Activated CD4-positive, alpha-beta T cell treated with anti-CD3 and anti-CD28 coated beads for 36 hours (primary cell): ENCODE measurements around the gene RLN1. TPM values are rescaled to one million over a fixed set of nuclear protein-coding genes. Genes with fewer than 3 reads are reported as not detected.
"Not testable (repeated sequence)": the region's sequence is repeated elsewhere in the genome, so short reads cannot be mapped to it uniquely, and the experiment has no call there.

Source experiments
- ATAC-seq: fragments of 200-7000 bp; cut with Tn5 transposase; one replicate; pipeline ENCODE4 v1.10.0; 2021; ENCODE audit warnings: mild to moderate bottlenecking, moderate library complexity
- CTCF ChIA-PET: fragments of 350-600 bp; sonication (Branson Sonifier 250); formaldehyde crosslinking; loops from one replicate; lab custom pipeline; 2021; ENCODE audit warnings: antibody characterized with exemption; lab: Charles Lee
- POLR2A ChIA-PET: fragments of 350-600 bp; sonication (Branson Sonifier 250); formaldehyde crosslinking; loops from one replicate; lab custom pipeline; 2021; ENCODE audit warnings: antibody characterized with exemption, inconsistent platforms; lab: Charles Lee
- DNase-seq: peaks from one replicate; pipeline ENCODE4 v3.0.0-alpha.2; 2020
- H3K27ac Mint-ChIP-seq: one replicate; pipeline ENCODE4 v1.8.0; 2021; ENCODE audit warnings: mixed read lengths
- H3K27me3 Mint-ChIP-seq: one replicate; pipeline ENCODE4 v1.8.0; 2021; ENCODE audit warnings: mixed read lengths
- H3K36me3 Mint-ChIP-seq: one replicate; pipeline ENCODE4 v1.8.0; 2021; ENCODE audit warnings: low read depth, mixed read lengths
- H3K4me1 Mint-ChIP-seq: one replicate; pipeline ENCODE4 v1.8.0; 2021; ENCODE audit warnings: mixed read lengths
- H3K4me3 Mint-ChIP-seq: one replicate; pipeline ENCODE4 v1.8.0; 2021; ENCODE audit warnings: mild to moderate bottlenecking, moderate library complexity, mixed read lengths
- H3K9me3 Mint-ChIP-seq: one replicate; pipeline ENCODE4 v1.8.0; 2021; ENCODE audit warnings: low read depth, mixed read lengths
- intact Hi-C, 2 experiments: fragments of 100-400 bp; cut with DNase I in 1 of 2; cut with micrococcal nuclease in 1 of 2; formaldehyde crosslinking; loops; one replicate each; pipeline versions ENCODE4 v1.14.2 to v1.15.1; 2022 to 2024; cut with DNase I, micrococcal nuclease
- total RNA-seq, 2 experiments: library from RNA; stranded (reverse); gene quantifications; one replicate each; pipeline ENCODE4 v1.2.3, GENCODE V29; 2021

Gene RLN1
- total RNA-seq, 2 experiments from 2014 or later, result 1.6 to 2.2 TPM

DNA sequence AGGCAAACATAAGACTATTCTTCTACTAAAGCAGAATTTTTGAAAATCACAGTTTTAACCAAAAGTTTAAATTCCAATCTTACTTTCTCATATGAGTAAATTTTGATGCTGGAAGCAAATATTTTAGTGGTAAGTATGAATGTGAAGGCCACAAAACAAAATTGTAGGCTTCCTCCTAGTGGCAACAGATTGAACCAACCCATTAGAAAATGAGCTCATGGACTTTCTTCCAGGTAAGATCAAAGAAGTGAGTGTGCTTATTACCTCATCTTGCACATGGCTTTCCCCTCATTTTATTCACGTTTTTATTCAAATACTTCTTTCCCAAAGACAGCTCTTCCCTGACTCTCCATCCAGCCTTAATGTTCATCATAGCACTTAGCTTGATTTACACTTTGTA is 18.6 kb downstream of the RLN1 start:
- H3K27me3 Mint-ChIP-seq, result no peaks in the 10 kb centered on the region
- H3K9me3 Mint-ChIP-seq, result no peaks in the 10 kb centered on the region
- H3K27ac Mint-ChIP-seq, result no peak overlapping the region
- ChIA-PET CTCF (interaction anchor here (0.6 to 1.5 kb wide), 8 partner anchors 10 to 444 kb away, joined by 3 to 4 read pairs (median 4); no protein-coding TSS in a partner anchor), POLR2A (no interaction called here)
- peaks cover 10% of the 10 kb centered on the region for H3K4me1 Mint-ChIP-seq
- no peak overlapping the region for H3K4me3 Mint-ChIP-seq
- H3K36me3 Mint-ChIP-seq, result peaks cover 17% of the 10 kb centered on the region
- intact Hi-C loops, result no loop called here
- ATAC-seq (no peak), DNase-seq (no peak)

GRCh38 chr9:5316406-5316805 is 23.3 kb downstream of the RLN1 start:
- H3K4me1 Mint-ChIP-seq, H3K4me3 Mint-ChIP-seq, ATAC-seq, POLR2A ChIA-PET, intact Hi-C loops, H3K27ac Mint-ChIP-seq, H3K27me3 Mint-ChIP-seq, DNase-seq, CTCF ChIA-PET: not testable (repeated sequence)
- H3K9me3 Mint-ChIP-seq, result peaks cover 12% of the 10 kb centered on the region
- H3K36me3 Mint-ChIP-seq, result peaks cover 28% of the 10 kb centered on the region

GRCh38 chr9:5315187-5315923 is 24.3 kb downstream of the RLN1 start:
- DNase-seq (no peak), ATAC-seq (no peak)
- Mint-ChIP-seq H3K27me3 (no peaks in the 10 kb centered on the region), H3K4me3 (no peak overlapping the region), H3K9me3 (peaks cover 12% of the 10 kb centered on the region), H3K27ac (no peak overlapping the region), H3K36me3 (peaks cover 28% of the 10 kb centered on the region), H3K4me1 (no peaks in the 10 kb centered on the region)
- ChIA-PET POLR2A (no interaction called here), CTCF (interaction anchor here (0.8 to 1.1 kb wide), 2 partner anchors 26 to 37 kb away, joined by 3 to 4 read pairs; no protein-coding TSS in a partner anchor)
- intact Hi-C loops, result no loop called here

DNA sequence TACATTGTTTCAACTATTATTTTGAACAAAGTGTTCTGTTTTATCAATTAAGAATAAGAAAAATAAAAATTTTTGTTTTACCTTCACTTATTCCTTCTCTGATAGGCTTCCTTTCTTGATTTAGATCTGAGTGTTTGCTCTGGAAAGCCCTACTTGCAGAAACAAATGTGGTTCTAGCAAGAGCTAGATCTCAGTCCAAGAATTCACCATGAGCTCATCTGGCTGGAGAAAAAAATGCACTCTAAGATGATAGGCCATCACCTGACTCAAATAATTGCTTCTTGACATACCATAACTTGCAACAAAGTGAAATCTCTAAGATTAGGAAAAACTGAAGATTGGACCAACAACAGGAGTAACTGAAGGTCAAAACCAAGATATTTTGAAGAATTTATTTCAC is 28.8 kb downstream of the RLN1 start:
- Mint-ChIP-seq H3K27me3 (no peaks in the 10 kb centered on the region), H3K27ac (no peak overlapping the region), H3K4me3 (no peak overlapping the region), H3K4me1 (no peaks in the 10 kb centered on the region), H3K9me3 (peaks cover 12% of the 10 kb centered on the region), H3K36me3 (peaks cover 10% of the 10 kb centered on the region)
- no peak for DNase-seq
- CTCF ChIA-PET, result interaction anchor here (1.3 kb wide), 2 partner anchors 11 to 289 kb away, joined by 4 to 5 read pairs; no protein-coding TSS in a partner anchor
- POLR2A ChIA-PET, result no interaction called here
- intact Hi-C loops, result no loop called here
- ATAC-seq, result no peak

- ChIA-PET POLR2A (no interaction called here), CTCF (no interaction called here)
- H3K4me1 Mint-ChIP-seq, result peaks cover 22% of the 10 kb centered on the region
- H3K36me3 Mint-ChIP-seq, result no peaks in the 10 kb centered on the region
- no peak overlapping the region for H3K27ac Mint-ChIP-seq
- ATAC-seq, result no peak
- intact Hi-C loops, result loop anchor here (2.0 to 10.0 kb wide), 3 partner anchors 31 to 699 kb away; a partner anchor contains a TSS
- H3K27me3 Mint-ChIP-seq, result no peaks in the 10 kb centered on the region
- no peak for DNase-seq
- H3K4me3 Mint-ChIP-seq, result no peak overlapping the region
- no peaks in the 10 kb centered on the region for H3K9me3 Mint-ChIP-seq
Observed at GRCh38 chr9:5305741-5306140, 33.9 kb downstream of the RLN1 start.

DNA sequence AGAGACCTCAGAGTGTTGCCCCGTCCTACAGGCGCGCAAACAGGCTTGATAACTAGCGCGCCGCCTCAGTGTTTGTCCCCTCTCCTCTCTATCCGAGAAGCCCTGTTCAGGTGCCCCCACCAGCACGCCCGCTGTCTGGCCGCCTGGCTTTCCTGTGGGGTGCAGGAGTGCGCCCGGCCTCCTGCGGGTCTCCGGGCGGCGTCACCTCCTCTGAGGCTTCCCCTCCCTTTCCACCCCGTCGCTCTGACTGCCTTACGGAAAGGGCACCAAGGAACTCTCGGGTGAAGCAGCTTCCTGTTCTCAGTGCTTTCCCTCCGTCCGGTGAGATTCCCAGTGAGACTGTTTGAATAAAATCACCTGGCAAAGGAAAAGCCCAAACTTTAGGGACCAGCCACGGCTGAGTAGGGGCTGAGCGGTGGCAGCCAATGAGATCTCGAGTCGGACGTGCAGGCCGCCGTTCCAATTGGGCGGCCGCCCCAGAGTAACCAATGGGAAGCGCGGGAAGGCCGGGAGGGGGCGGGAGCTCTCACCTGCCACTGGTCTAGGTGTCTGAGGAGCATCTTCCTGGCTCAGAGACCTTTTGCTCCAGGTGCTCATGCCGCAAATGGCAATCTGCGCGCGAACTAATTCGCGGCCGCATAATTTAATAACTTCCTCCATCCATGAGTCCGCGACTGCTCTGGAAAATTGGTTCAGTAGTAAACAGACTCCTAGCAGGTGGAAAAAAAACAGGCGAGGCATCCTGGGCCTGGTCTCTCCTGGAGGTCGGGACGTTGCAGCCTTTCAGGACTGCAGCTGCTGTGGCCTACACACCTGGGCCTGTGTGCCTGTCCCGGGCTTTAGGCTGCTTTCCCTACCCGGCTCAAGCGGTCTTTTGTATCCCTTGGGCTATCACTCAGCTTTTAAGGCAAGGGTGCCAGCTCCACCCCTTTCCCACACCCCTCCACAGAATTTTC is 35.6 kb downstream of the RLN1 start, which contains the start of gene RLN2:
RLN2 (minus strand) TSS at position 877 of the 956 bp plus-strand sequence; CDS start at position 741, 136 bp downstream.
- Mint-ChIP-seq H3K4me3 (peak within 1 kb of the TSS; percentile 61), H3K27ac (peak within 1 kb of the TSS; percentile 67)
- DNase-seq, result peak; percentile 28

GRCh38 chr9:5301544-5301943 is 38.1 kb downstream of the RLN1 start:
- H3K9me3 Mint-ChIP-seq, result no peaks in the 10 kb centered on the region
- H3K27me3 Mint-ChIP-seq, result no peaks in the 10 kb centered on the region
- peaks cover 22% of the 10 kb centered on the region for H3K4me1 Mint-ChIP-seq
- ATAC-seq (no peak), DNase-seq (no peak)
- peaks cover 5% of the 10 kb centered on the region for H3K36me3 Mint-ChIP-seq
- ChIA-PET CTCF (no interaction called here), POLR2A (no interaction called here)
- peak overlapping the region; percentile 51 for H3K4me3 Mint-ChIP-seq
- intact Hi-C loops, result loop anchor here (10.0 kb wide), 2 partner anchors 123 to 703 kb away; a partner anchor contains a TSS
- peak overlapping the region; percentile 51 for H3K27ac Mint-ChIP-seq

More for the DNA sequence above, 35.6 kb downstream of the RLN1 start, which contains the start of gene RLN2:
- peak; percentile 100 for ATAC-seq
- H3K9me3 Mint-ChIP-seq, H3K27me3 Mint-ChIP-seq, H3K36me3 Mint-ChIP-seq, CTCF ChIA-PET: not testable (repeated sequence)
- POLR2A ChIA-PET, result interaction anchor here (0.6 kb wide), 1 partner anchor 117 kb away, joined by 6 read pairs; no protein-coding TSS in a partner anchor
- intact Hi-C loops, result loop anchor here (2.0 to 10.0 kb wide), 3 partner anchors 33 to 701 kb away; a partner anchor contains a TSS
- peaks cover 22% of the 10 kb centered on the region for H3K4me1 Mint-ChIP-seq

DNA sequence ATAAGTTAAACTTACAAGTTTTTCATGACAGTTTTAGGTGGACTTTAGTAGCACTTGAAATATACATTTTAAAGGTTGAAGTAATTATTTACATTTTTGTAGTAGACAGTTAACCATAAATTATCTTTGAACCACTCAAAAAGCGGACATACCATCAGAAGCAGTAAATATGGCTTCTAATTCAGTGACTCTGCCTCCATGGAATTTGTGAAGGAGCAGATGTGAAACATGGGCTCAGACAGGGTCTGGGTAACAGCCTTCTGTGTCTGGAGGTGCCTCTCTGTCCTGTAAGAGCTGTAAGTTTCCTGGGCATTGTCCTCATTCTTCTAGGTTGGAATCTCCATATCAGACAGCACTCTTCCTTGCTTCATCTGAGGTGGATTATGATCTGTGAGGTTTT is 47.5 kb downstream of the RLN1 start:
- Mint-ChIP-seq H3K36me3 (peaks cover 7% of the 10 kb centered on the region), H3K4me1 (no peaks in the 10 kb centered on the region), H3K27ac (no peak overlapping the region), H3K9me3 (peaks cover 14% of the 10 kb centered on the region), H3K4me3 (no peak overlapping the region), H3K27me3 (peaks cover 2% of the 10 kb centered on the region)
- intact Hi-C loops, result no loop called here
- DNase-seq, result no peak
- CTCF ChIA-PET, result interaction anchor here (0.7 kb wide), 1 partner anchor 133 kb away, joined by 3 read pairs; no protein-coding TSS in a partner anchor
- ATAC-seq, result no peak
- POLR2A ChIA-PET, result no interaction called here

GRCh38 chr9:5288591-5288990 is 51.1 kb downstream of the RLN1 start:
- H3K36me3 Mint-ChIP-seq, result no peaks in the 10 kb centered on the region
- DNase-seq (no peak), ATAC-seq (no peak)
- peaks cover 2% of the 10 kb centered on the region for H3K27me3 Mint-ChIP-seq
- H3K9me3 Mint-ChIP-seq, result peaks cover 9% of the 10 kb centered on the region
- ChIA-PET CTCF (interaction anchor here (0.8 kb wide), 1 partner anchor 88 kb away, joined by 3 read pairs; no protein-coding TSS in a partner anchor), POLR2A (no interaction called here)
- peaks cover 4% of the 10 kb centered on the region for H3K4me1 Mint-ChIP-seq
- H3K4me3 Mint-ChIP-seq, result no peak overlapping the region
- no peak overlapping the region for H3K27ac Mint-ChIP-seq
- intact Hi-C loops, result no loop called here

DNA sequence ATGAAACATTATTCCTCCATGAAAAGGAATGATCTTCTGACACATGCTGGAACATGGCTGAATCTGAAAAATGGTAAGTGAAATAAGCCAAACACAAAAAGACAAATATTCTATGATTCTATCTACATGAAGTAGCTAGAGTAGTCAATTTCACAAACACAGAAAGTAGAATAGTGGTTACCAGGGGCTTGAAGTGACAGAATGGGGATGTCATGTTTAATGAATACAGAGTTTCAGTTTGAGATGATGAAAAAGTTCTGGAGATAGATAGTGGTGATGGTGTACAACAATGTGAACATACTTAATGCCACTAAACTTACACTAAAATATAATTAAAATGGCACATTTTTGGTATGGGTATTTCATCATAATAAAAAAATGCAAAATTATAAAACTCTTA is 53.4 kb downstream of the RLN1 start:
- H3K36me3 Mint-ChIP-seq, result no peaks in the 10 kb centered on the region
- CTCF ChIA-PET, result no interaction called here
- no peak for DNase-seq
- POLR2A ChIA-PET, result no interaction called here
- H3K9me3 Mint-ChIP-seq, result peaks cover 9% of the 10 kb centered on the region
- H3K4me3 Mint-ChIP-seq, result no peak overlapping the region
- no peak overlapping the region for H3K27ac Mint-ChIP-seq
- peaks cover 4% of the 10 kb centered on the region for H3K4me1 Mint-ChIP-seq
- H3K27me3 Mint-ChIP-seq, result peaks cover 2% of the 10 kb centered on the region
- no peak for ATAC-seq
- intact Hi-C loops, result no loop called here
